K562 (cell line): ENCODE measurements around the gene ADRA2B. TPM values are rescaled to one million over a fixed set of nuclear protein-coding genes. Genes with fewer than 3 reads are reported as not detected.

Experiments used
- ATAC-seq: fragments of 200-7000 bp; cut with Tn5 transposase; 3 replicates; pipeline ENCODE4 v1.9.1; 2020; ENCODE audit warnings: moderate library complexity
- BruUV-seq: library from RNA; stranded (reverse); fragments of 400-500 nt; replicated peaks from 2 replicates; lab custom pipeline; 2021; lab: Mats Ljungman, UMichigan
- CTCF ChIA-PET: fragments of 300-600 bp; formaldehyde crosslinking; extraction: SDS; loops from one replicate; lab custom pipeline; 2021; ENCODE audit warnings: low intra/inter-chr PET ratio; lab: Yijun Ruan, JAX
- POLR2A ChIA-PET: fragments of 300-600, 350-650 bp; sonication (Branson Sonifier 250); formaldehyde crosslinking; extraction: SDS; loops from one replicate; lab custom pipeline; 2021; ENCODE audit warnings: antibody characterized with exemption, inconsistent platforms; lab: Yijun Ruan, JAX
- DNase-seq, 4 experiments: peaks; one replicate each; pipeline versions ENCODE4 v3.0.0 to v3.0.0-alpha.2; 2011 to 2018; ENCODE audit warnings: low spot score in 3 of 4, mixed read lengths in 3 of 4; ENCODE audit errors: extremely low read depth in 1 of 4
- FAIRE-seq: peaks from 2 replicates; lab custom pipeline; 2011; peaks lifted over from hg19 to GRCh38; lab: Jason Lieb, UNC
- H2AFZ ChIP-seq: 2 replicates; pipeline ENCODE4 v1.6.0; 2011; ENCODE audit warnings: low read depth, low read length, control low read depth, inconsistent platforms
- H3K27ac ChIP-seq: fragments of 200-600 bp; 3 replicates; pipeline ENCODE4 v1.8.0; 2011; ENCODE audit warnings: low read depth, mild to moderate bottlenecking, control low read depth, inconsistent platforms, low read length, moderate library complexity, mixed read lengths; ENCODE audit errors: extremely low read depth
- H3K27me3 ChIP-seq, 2 experiments: fragments of 300-600 bp in 1 of 2; 2 replicates in 1 of 2; 3 replicates in 1 of 2; pipeline versions ENCODE4 v1.6.0 to v1.8.0; 2011; ENCODE audit warnings: inconsistent platforms in 2 of 2, low read length in 2 of 2, mild to moderate bottlenecking in 1 of 2, mixed read lengths in 1 of 2, moderate library complexity in 1 of 2; ENCODE audit not compliant: control insufficient read depth in 2 of 2, insufficient read depth in 2 of 2
- H3K36me3 ChIP-seq: fragments of 300-600 bp; 3 replicates; pipeline ENCODE4 v1.8.0; 2011; ENCODE audit warnings: mild to moderate bottlenecking, low read length, inconsistent platforms; ENCODE audit not compliant: control insufficient read depth, insufficient read depth
- H3K4me1 ChIP-seq, 2 experiments: fragments of 200-600 bp in 1 of 2; replicated peaks in 1 of 2; 2 replicates in 1 of 2; 3 replicates in 1 of 2; pipeline versions ENCODE4 v1.5.1 to v1.8.0; 2011; ENCODE audit warnings: inconsistent platforms in 2 of 2, low read length in 2 of 2, mild to moderate bottlenecking in 1 of 2, mixed read lengths in 1 of 2, moderate library complexity in 1 of 2; ENCODE audit not compliant: control insufficient read depth in 2 of 2, insufficient read depth in 2 of 2
- H3K4me2 ChIP-seq: 2 replicates; pipeline ENCODE4 v1.6.1; 2011; ENCODE audit warnings: low read length, control low read depth, inconsistent platforms, mixed read lengths; ENCODE audit not compliant: insufficient read depth
- H3K4me3 ChIP-seq: fragments of 200-600 bp; sonication (generic), shearing (Covaris generic); 2 replicates; pipeline ENCODE4 v1.5.1; 2016; ENCODE audit warnings: control low read depth, inconsistent platforms
- H3K79me2 ChIP-seq: fragments of 200-600 bp; 3 replicates; pipeline ENCODE4 v1.8.0; 2011; ENCODE audit warnings: low read length, inconsistent platforms; ENCODE audit not compliant: control insufficient read depth, insufficient read depth
- H3K9ac ChIP-seq, 2 experiments: 2 replicates each; pipeline versions ENCODE4 v1.6.0 to v1.6.1; 2011; ENCODE audit warnings: low read depth in 2 of 2, low read length in 2 of 2, control low read depth in 1 of 2, inconsistent platforms in 1 of 2, mild to moderate bottlenecking in 1 of 2, mixed read lengths in 1 of 2; ENCODE audit not compliant: insufficient read depth in 1 of 2
- H3K9me1 ChIP-seq: one replicate; pipeline ENCODE4 v1.6.0; 2011; ENCODE audit warnings: inconsistent platforms, mild to moderate bottlenecking, low read length, moderate library complexity; ENCODE audit not compliant: control insufficient read depth, insufficient read depth
- H3K9me3 ChIP-seq: replicated peaks from 2 replicates; pipeline ENCODE4 v1.5.1; 2011; ENCODE audit warnings: low read depth, low read length, inconsistent platforms; ENCODE audit not compliant: control insufficient read depth, insufficient read depth
- H4K20me1 ChIP-seq: replicated peaks from 2 replicates; pipeline ENCODE4 v1.6.1; 2011; ENCODE audit warnings: low read length, inconsistent platforms, mixed read lengths; ENCODE audit not compliant: control insufficient read depth, insufficient read depth
- E2F6 ChIP-seq, 2 experiments: IDR thresholded peaks; 2 replicates each; pipeline ENCODE4 v1.6.1; 2011; ENCODE audit warnings: borderline replicate concordance in 1 of 2, control low read depth in 1 of 2, low read depth in 1 of 2, low read length in 1 of 2, mild to moderate bottlenecking in 1 of 2, mixed read lengths in 1 of 2, moderate library complexity in 1 of 2; ENCODE audit not compliant: insufficient read depth in 1 of 2, insufficient read length in 1 of 2, poor library complexity in 1 of 2, severe bottlenecking in 1 of 2; ENCODE audit errors: extremely low read depth in 1 of 2
- ELK3 ChIP-seq: fragments of 450-650 bp; formaldehyde crosslinking; IDR thresholded peaks from 2 replicates; pipeline ENCODE4 v1.4.0; 2020; ENCODE audit warnings: mild to moderate bottlenecking
- THAP12 ChIP-seq: fragments of 250-450 bp; sonication (Bioruptor Pico); IDR thresholded peaks from 2 replicates; pipeline ENCODE4 v1.9.0; 2021; ENCODE audit warnings: mild to moderate bottlenecking, inconsistent platforms
- ZBTB9 ChIP-seq: fragments of 450-650 bp; formaldehyde crosslinking; IDR thresholded peaks from 2 replicates; pipeline ENCODE4 v1.4.0; 2020; ENCODE audit warnings: mild to moderate bottlenecking, moderate library complexity
- ZZZ3 ChIP-seq: fragments of 450-650 bp; IDR thresholded peaks from 2 replicates; pipeline ENCODE4 v1.6.1; 2016; ENCODE audit warnings: antibody characterized with exemption, mild to moderate bottlenecking, moderate library complexity
- WGBS: fragments of 100-300 bp; shearing (Covaris generic); methylation state at CpG from one replicate; pipeline ENCODE4 v1.1.6; 2016; ENCODE audit warnings: low coverage, mixed read lengths; ENCODE audit not compliant: insufficient coverage; ENCODE audit errors: missing lambda C conversion rate; 5-methylcytosine and 5-hydroxymethylcytosine counted together
- in situ Hi-C: fragments of 300-500 bp; cut with MboI; formaldehyde crosslinking; loops from 4 replicates; pipeline ENCODE4 v1.15.0; 2018; ENCODE audit warnings: inconsistent platforms, mixed read lengths
- intact Hi-C: fragments of 100-400 bp; cut with micrococcal nuclease; formaldehyde crosslinking; loops from 2 replicates; pipeline ENCODE4 v1.14.2; 2022
- polyA plus RNA-seq, 8 experiments: library from polyadenylated mRNA; depleted of rRNA in 4 of 8; stranded (reverse) in 5 of 8; unstranded in 3 of 8; fragments of >200 nt; fragmentation: Nextera tagmentation in 2 of 8; fragmentation: Illumina TruSeq in 1 of 8; extraction: Ambion mirVana in 2 of 8; extraction: Trizol in 1 of 8; gene quantifications; 2 replicates each; pipeline versions ENCODE4 v1.2.1 to v1.2.3, GENCODE V29; 2011 to 2014; ENCODE audit warnings: inconsistent platforms in 1 of 8, missing spikeins in 1 of 8
- total RNA-seq, 7 experiments: library from RNA; depleted of rRNA in 6 of 7; stranded (reverse); fragments of >200 nt in 6 of 7; fragmentation: Illumina TruSeq in 2 of 7; extraction: Trizol in 2 of 7; gene quantifications; 2 replicates each; pipeline versions ENCODE4 v1.2.1 to v1.2.3, GENCODE V29; 2011 to 2021; ENCODE audit warnings: low replicate concordance in 1 of 7

The ADRA2B gene
- total and polyA plus RNA-seq, 9 of the 15 experiments (the other 6 are each of a cell fraction or from before 2014, with no cell fraction given) = not detected

DNA sequence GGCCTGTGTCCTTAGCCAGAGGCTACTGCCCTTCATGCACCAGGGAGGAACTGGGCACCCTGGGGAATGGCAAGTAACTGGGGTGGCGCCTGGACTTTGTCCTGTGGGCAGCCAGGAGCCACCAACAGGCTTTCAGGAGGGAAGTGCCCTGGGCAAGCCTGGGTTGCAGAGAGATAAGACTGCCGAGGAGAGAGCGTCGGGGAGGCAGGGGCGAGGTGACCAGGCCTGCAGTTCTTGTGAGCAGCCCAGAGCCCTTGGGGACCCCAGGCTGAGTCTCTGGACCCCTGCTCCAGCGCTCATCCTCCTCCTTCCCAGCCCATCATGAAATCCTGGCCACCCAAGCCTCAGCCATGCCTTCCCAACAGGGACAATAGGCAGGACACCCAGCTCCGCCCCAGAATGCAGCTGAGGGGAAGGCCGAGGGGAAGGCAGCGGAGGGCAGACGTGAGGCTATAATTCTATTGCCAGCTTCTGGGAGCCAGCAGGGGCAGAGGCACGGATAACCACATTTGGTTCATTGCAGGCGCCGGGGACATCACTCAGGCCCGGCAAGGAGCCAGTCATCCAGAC lies 25.1 kb downstream of the ADRA2B start:
- Histone ChIP-seq H3K36me3 (no peaks in the 10 kb centered on the region), H3K27ac (no peak overlapping the region), H3K9ac (0 out of 4 replicates have a peak overlapping the region, but pooled peaks of 1 of the 2 experiments have one; percentile 45), H3K4me3 (no peak overlapping the region), H3K4me1 (peaks cover 11 to 32% of the 10 kb centered on the region in 2 experiments; a peak in 4 of 5 replicates), H3K4me2 (no peak overlapping the region), H3K9me3 (no peaks in the 10 kb centered on the region), H3K9me1 (no peaks in the 10 kb centered on the region), H3K27me3 (peaks cover 3 to 14% of the 10 kb centered on the region in 2 experiments; a peak in 2 of 5 replicates), H2AFZ (no peak overlapping the region), H3K79me2 (no peaks in the 10 kb centered on the region), H4K20me1 (no peaks in the 10 kb centered on the region; the same call in 1 of the 2 replicates)
- no peak for FAIRE-seq
- TF ChIP-seq ELK3 (CRISPR knock-in tag) (no peak), THAP12 (CRISPR knock-in tag) (no peak), ZZZ3 (no peak), ZBTB9 (CRISPR knock-in tag) (no peak), E2F6 (IDR thresholded peaks at IDR 0.05; ENCODE audit: borderline replicate concordance in 1 of 2, extremely low read depth in 1 of 2, insufficient read depth in 1 of 2, insufficient read length in 1 of 2, low read depth in 1 of 2, low read length in 1 of 2, poor library complexity in 1 of 2, severe bottlenecking in 1 of 2) (no peak)
- CTCF ChIA-PET = no interaction called here
- no peak for DNase-seq
- no TSS peak for BruUV-seq
- in situ Hi-C loops (loop anchor here (25.0 kb wide), 1 partner anchor 304 kb away; no protein-coding TSS in a partner anchor), intact Hi-C loops (no loop called here)
- ATAC-seq = no peak
- POLR2A ChIA-PET = interaction anchor here (0.6 kb wide), 1 partner anchor 90 kb away, joined by 3 read pairs; no protein-coding TSS in a partner anchor
- WGBS = 41% methylated on average over 10 of the region's 14 CpGs
